ENCODE results near the gene HNRNPLL. TPM values are rescaled to one million over a fixed set of nuclear protein-coding genes. Genes with fewer than 3 reads are reported as not detected.

The HNRNPLL gene
- total and polyA plus RNA-seq, 2 of the 8 experiments (the other 6 are each of a cell fraction or from before 2014, with no cell fraction given): 18.6 to 69.3 TPM

DNA sequence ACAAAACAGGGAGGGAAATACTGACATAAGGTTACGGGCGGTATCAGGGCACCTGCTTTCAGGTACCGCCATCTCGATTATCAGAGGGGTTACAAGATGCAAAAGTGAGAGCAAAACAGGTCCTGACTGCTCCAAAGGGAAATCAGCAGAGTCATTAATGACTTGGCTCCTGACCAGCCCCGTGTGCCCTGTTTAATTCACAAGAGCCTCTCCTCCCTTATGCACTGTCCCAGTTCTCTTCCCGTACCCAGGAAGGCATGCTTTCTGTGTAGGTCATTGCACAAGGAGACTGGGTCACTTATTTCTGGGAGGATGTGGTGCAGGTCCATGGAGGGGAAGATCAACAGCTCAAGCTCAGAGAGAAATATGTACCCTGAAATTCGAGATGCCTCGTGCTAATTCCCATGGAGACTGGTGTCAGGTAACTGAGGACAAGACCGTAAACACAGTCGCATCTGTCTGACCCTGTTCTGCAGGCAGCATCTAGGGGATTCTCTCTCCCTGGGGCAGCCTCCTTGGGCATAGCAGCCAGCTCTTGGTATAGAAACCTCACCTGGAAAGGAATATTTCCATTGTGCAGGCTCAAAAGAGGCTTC, 79.9 kb downstream of the HNRNPLL start:
- Histone ChIP-seq H3K4me1 (replicated peaks in 1 of 4; ENCODE audit: control insufficient read depth in 3 of 4, insufficient read depth in 4 of 4, low read length in 3 of 4) (peaks cover 4 to 11% (median 6%) of the 10 kb centered on the region in 4 experiments; a peak in 6 of 7 replicates), H2BK12ac (ENCODE audit: low read depth, low read length) (peak overlapping the region; percentile 39; the same call in 1 of the 2 replicates), H3K4me2 (ENCODE audit: insufficient read depth in 1 of 2, low read depth in 2 of 2, low read length in 2 of 2) (peak overlapping the region; percentile 7 to 45; a peak in 3 of 4 replicates), H2AFZ (ENCODE audit: low read length) (peak overlapping the region; percentile 96), H2BK20ac (ENCODE audit: low read length) (peak overlapping the region; percentile 36; the same call in 1 of the 2 replicates), H2AK5ac (ENCODE audit: low read depth, low read length) (no peak overlapping the region), H3K4ac (replicated peaks; ENCODE audit: insufficient read length, low read depth, low read length) (no peak overlapping the region), H3K27me3 (replicated peaks in 1 of 4; ENCODE audit: control insufficient read depth in 3 of 4, extremely low read depth in 1 of 4, insufficient read depth in 3 of 4, low read length in 3 of 4) (0 out of 7 replicates have a peak, but pooled peaks cover 0 to 2% (median 0%) of the 10 kb centered on the region in 4 experiments), H4K20me1 (replicated peaks in 1 of 2; ENCODE audit: control insufficient read depth in 1 of 2, insufficient read depth in 2 of 2, low read length in 2 of 2) (no peaks in the 10 kb centered on the region), H3K4me3 (ENCODE audit: extremely low read depth in 1 of 4, insufficient read depth in 2 of 4, low read depth in 3 of 4, low read length in 4 of 4) (no peak overlapping the region), H4K91ac (replicated peaks; ENCODE audit: insufficient read length, low read length) (no peak overlapping the region), H3K27ac (ENCODE audit: low read depth, low read length) (no peak overlapping the region), H3K79me2 (ENCODE audit: control insufficient read depth in 1 of 2, insufficient read depth in 2 of 2, low read length in 2 of 2) (no peaks in the 10 kb centered on the region), H4K8ac (ENCODE audit: extremely low read depth, insufficient read depth, low read length) (no peak overlapping the region), H3K23me2 (ENCODE audit: low read depth, low read length) (no peaks in the 10 kb centered on the region), H3K56ac (replicated peaks; ENCODE audit: insufficient read length, low read depth, low read length) (no peak overlapping the region), H3K36me3 (ENCODE audit: control insufficient read depth in 2 of 4, insufficient read depth in 4 of 4, low read length in 3 of 4) (no peaks in the 10 kb centered on the region), H3K18ac (ENCODE audit: extremely low read depth, low read length) (peak overlapping the region; percentile 40; the same call in 1 of the 2 replicates), H3K14ac (ENCODE audit: insufficient read length) (no peak overlapping the region), H2BK120ac (replicated peaks; ENCODE audit: low read depth, low read length) (no peak overlapping the region), H2BK15ac (ENCODE audit: low read length) (no peak overlapping the region; the same call in 1 of the 2 replicates), H4K5ac (ENCODE audit: insufficient read length, low read depth, low read length) (no peak overlapping the region), H3K9me3 (ENCODE audit: insufficient read depth in 2 of 2, low read depth in 1 of 2, low read length in 1 of 2) (no peaks in the 10 kb centered on the region), H2BK5ac (ENCODE audit: low read depth, low read length) (0 out of 2 replicates have a peak overlapping the region, but pooled peaks have one; percentile 64), H3K79me1 (ENCODE audit: low read depth, low read length) (no peaks in the 10 kb centered on the region), H3K23ac (ENCODE audit: insufficient read length) (no peak overlapping the region), H3K9ac (replicated peaks in 1 of 4; ENCODE audit: extremely low read depth in 1 of 4, low read depth in 3 of 4, low read length in 3 of 4) (no peak overlapping the region)
- CTCF ChIA-PET (ENCODE audit: partially characterized antibody): interaction anchor here (0.5 to 8.4 kb wide), 19 partner anchors 11 to 257 kb away, joined by 3 to 83 read pairs (median 3); no protein-coding TSS in a partner anchor
- no peak for DNase-seq (ENCODE audit: low read depth in 1 of 2, low spot score in 2 of 2)
- WGBS, 2 experiments (ENCODE audit: extremely low coverage in 1 of 2, insufficient coverage in 1 of 2, insufficient read length in 1 of 2, insufficient replicate concordance in 2 of 2, low coverage in 1 of 2, low lambda C conversion rate in 2 of 2, missing lambda C conversion rate in 1 of 2): 72% methylated on average over 10 of the region's 10 CpGs; no CpG with 5 or more reads in 1 of the 2 experiments
- no peak for FAIRE-seq
- POLR2A ChIA-PET (ENCODE audit: partially characterized antibody): interaction anchor here (0.7 to 1.2 kb wide), 3 partner anchors 36 to 223 kb away, joined by 3 to 6 read pairs (median 4); no protein-coding TSS in a partner anchor
- TF ChIP-seq JUND (IDR thresholded peaks at IDR 0.05; ENCODE audit: low read length) (no peak), ATF3 (IDR thresholded peaks at IDR 0.05; ENCODE audit: insufficient read depth, low read depth, low read length) (no peak), RNF2 (IDR thresholded peaks at IDR 0.05; ENCODE audit: borderline replicate concordance, low read depth, low read length, missing control alignments, poor library complexity, severe bottlenecking) (no peak), KDM1A (IDR thresholded peaks at IDR 0.05; ENCODE audit: borderline replicate concordance, low read length) (no peak), TAF1 (IDR thresholded peaks at IDR 0.05; ENCODE audit: low read depth, low read length) (0 out of 2 replicates have a peak, but pooled peaks have one; percentile 35), SP4 (IDR thresholded peaks at IDR 0.05; ENCODE audit: low read length) (no peak), BRCA1 (IDR thresholded peaks at IDR 0.05; ENCODE audit: low read depth, low read length) (no peak), POU5F1 (IDR thresholded peaks at IDR 0.05; ENCODE audit: low read depth, low read length) (no peak), SIX5 (IDR thresholded peaks at IDR 0.05; ENCODE audit: low read depth, low read length) (0 out of 2 replicates have a peak, but pooled peaks have one; percentile 18), TBP (IDR thresholded peaks at IDR 0.05; ENCODE audit: low read depth, low read length) (no peak), ASH2L (IDR thresholded peaks at IDR 0.05; ENCODE audit: low read length) (peak; percentile 60)
- TF ChIP-seq, protein P1, sequence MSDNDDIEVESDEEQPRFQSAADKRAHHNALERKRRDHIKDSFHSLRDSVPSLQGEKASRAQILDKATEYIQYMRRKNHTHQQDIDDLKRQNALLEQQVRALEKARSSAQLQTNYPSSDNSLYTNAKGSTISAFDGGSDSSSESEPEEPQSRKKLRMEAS (IDR thresholded peaks at IDR 0.05): 0 out of 2 replicates have a peak, but pooled peaks have one; percentile 35

Measured in H1 (cell line).